ENCODE data around the gene OXSR1.

DNA sequence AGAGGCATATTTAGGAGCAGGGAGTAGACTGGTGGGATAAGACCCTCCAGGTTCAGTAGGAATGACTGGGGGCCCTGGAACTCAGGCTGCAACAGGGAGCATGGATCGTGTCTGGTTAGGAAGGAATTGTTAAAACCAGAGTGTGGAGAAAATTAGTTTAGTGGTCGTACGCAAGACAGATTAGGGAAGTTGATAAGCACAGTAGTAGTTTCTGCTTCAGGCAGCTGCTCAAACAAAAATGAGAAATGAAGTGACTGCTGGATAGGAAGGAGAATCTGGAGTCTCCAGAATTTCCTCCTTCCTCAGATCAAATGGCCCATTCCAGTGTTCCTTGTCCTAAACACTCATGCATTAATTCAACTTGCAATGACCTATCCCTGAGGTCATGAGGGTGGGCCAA is 15.6 kb upstream of the OXSR1 start:
- TF ChIP-seq YY1 (IDR thresholded peaks at IDR 0.05; ENCODE audit: insufficient read depth, insufficient read length): no peak
- no peak for TF ChIP-seq ZNF274 (IDR thresholded peaks at IDR 0.05; ENCODE audit: low read depth, low read length)
- no peak for TF ChIP-seq SUZ12 (IDR thresholded peaks at IDR 0.05; ENCODE audit: extremely low read depth, insufficient read depth, insufficient read length)

Measured in NT2/D1 (cell line).